OCI-LY1 (cell line): ENCODE data around the gene CRADD.

ENCODE experiments used
- EZH2 ChIP-seq: fragments of 200-600 bp; sonication (generic), shearing (Covaris generic); IDR thresholded peaks from 2 replicates; pipeline ENCODE4 v1.8.0; 2017; ENCODE audit warnings: borderline replicate concordance, mixed run types, mild to moderate bottlenecking, antibody characterized with exemption, low read length, moderate library complexity, mixed read lengths
- TF ChIP-seq, protein P1 (sequence below): fragments of 200-600 bp; sonication (generic), shearing (Covaris generic); IDR thresholded peaks from 2 replicates; pipeline ENCODE4 v1.5.1; 2017; ENCODE audit warnings: mild to moderate bottlenecking, antibody characterized with exemption, low read length, moderate library complexity, mixed read lengths

GRCh38 chr12:93914281-93914680, 237.1 kb downstream of the CRADD start:
- TF ChIP-seq, protein P1, sequence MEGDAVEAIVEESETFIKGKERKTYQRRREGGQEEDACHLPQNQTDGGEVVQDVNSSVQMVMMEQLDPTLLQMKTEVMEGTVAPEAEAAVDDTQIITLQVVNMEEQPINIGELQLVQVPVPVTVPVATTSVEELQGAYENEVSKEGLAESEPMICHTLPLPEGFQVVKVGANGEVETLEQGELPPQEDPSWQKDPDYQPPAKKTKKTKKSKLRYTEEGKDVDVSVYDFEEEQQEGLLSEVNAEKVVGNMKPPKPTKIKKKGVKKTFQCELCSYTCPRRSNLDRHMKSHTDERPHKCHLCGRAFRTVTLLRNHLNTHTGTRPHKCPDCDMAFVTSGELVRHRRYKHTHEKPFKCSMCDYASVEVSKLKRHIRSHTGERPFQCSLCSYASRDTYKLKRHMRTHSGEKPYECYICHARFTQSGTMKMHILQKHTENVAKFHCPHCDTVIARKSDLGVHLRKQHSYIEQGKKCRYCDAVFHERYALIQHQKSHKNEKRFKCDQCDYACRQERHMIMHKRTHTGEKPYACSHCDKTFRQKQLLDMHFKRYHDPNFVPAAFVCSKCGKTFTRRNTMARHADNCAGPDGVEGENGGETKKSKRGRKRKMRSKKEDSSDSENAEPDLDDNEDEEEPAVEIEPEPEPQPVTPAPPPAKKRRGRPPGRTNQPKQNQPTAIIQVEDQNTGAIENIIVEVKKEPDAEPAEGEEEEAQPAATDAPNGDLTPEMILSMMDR, result no peak
- TF ChIP-seq EZH2, result no peak
